Kidney (tissue), 14 donors: Measurements from ENCODE around the gene SART1. TPM values are rescaled to one million over a fixed set of nuclear protein-coding genes. Genes with fewer than 3 reads are reported as not detected.

ENCODE experiments used
- DNase-seq, 5 donors: peaks; one replicate each; pipeline ENCODE4 v3.0.0-alpha.2; 2013 to 2020
- FAIRE-seq: peaks from 2 replicates; lab custom pipeline; 2012; peaks lifted over from hg19 to GRCh38; lab: Jason Lieb, UNC
- H3K27ac ChIP-seq, 2 donors: one replicate each; pipeline ENCODE4 v1.7.0; 2013; ENCODE audit warnings: low read depth in 2 of 2, low read length in 2 of 2, inconsistent platforms in 1 of 2
- H3K27me3 ChIP-seq: one replicate; pipeline ENCODE4 v1.7.1; 2013; ENCODE audit warnings: low read length, inconsistent platforms; ENCODE audit not compliant: control insufficient read depth, insufficient read depth
- H3K36me3 ChIP-seq, 3 donors: one replicate each; pipeline versions ENCODE4 v1.7.0 to v1.7.1; 2013; ENCODE audit warnings: low read length in 3 of 3, control low read depth in 1 of 3, inconsistent platforms in 1 of 3; ENCODE audit not compliant: insufficient read depth in 3 of 3, control insufficient read depth in 2 of 3
- H3K4me1 ChIP-seq, 3 donors: one replicate each; pipeline versions ENCODE4 v1.7.0 to v1.7.1; 2013; ENCODE audit warnings: low read length in 3 of 3, inconsistent platforms in 1 of 3, low read depth in 1 of 3; ENCODE audit not compliant: control insufficient read depth in 2 of 3, insufficient read depth in 2 of 3
- H3K4me3 ChIP-seq, 3 donors: one replicate each; pipeline versions ENCODE4 v1.7.0 to v1.8.1; 2013; ENCODE audit warnings: low read length in 3 of 3, control low read depth in 1 of 3, inconsistent platforms in 1 of 3
- H3K9ac ChIP-seq, 3 donors: one replicate each; pipeline versions ENCODE4 v1.7.0 to v1.7.1; 2013; ENCODE audit warnings: low read length in 3 of 3, control low read depth in 1 of 3, inconsistent platforms in 1 of 3
- H3K9me3 ChIP-seq, 3 donors: one replicate each; pipeline versions ENCODE4 v1.7.0 to v1.7.1; 2013; ENCODE audit warnings: low read length in 3 of 3, control low read depth in 1 of 3, inconsistent platforms in 1 of 3; ENCODE audit not compliant: control insufficient read depth in 2 of 3, insufficient read depth in 1 of 3
- intact Hi-C: fragments of 100-400 bp; cut with DNase I; formaldehyde crosslinking; loops from one replicate; pipeline ENCODE4 v1.11.1; 2022
- polyA plus RNA-seq: library from polyadenylated mRNA; stranded (reverse); fragments of 350-450 nt; fragmentation: Illumina TruSeq; extraction: RNeasy Lipid Tissue Mini Kit (QIAGEN cat#74804); gene quantifications from one replicate; pipeline ENCODE4 v1.2.3, GENCODE V29; 2014; ENCODE audit warnings: low read depth, low replicate concordance; ENCODE audit not compliant: insufficient read depth
- total RNA-seq: library from RNA; stranded (reverse); fragmentation: NEBNext Ultra II Directional; extraction: Animal tissue kit (Norgen Biotek cat#: 25700); gene quantifications from one replicate; pipeline ENCODE4 v1.2.1, GENCODE V29; 2021
- TF ChIP-seq, protein P1 (sequence below): IDR thresholded peaks from 3 replicates; pipeline ENCODE4 v1.5.1; 2012; ENCODE audit warnings: mild to moderate bottlenecking, moderate library complexity, borderline replicate concordance; ENCODE audit not compliant: insufficient read depth; ENCODE audit errors: extremely low read depth
- donor health status: control.
- donor health status: control.
- donor health status: control.
- donor health status: control.
- donor health status: control.
- donor health status: DM: yes; HTN: yes; CAD: no.
- donor health status: Normal renal cell carcinoma (clear cell type).

SART1 gene
- total and polyA plus RNA-seq, 2 donors from 2014 or later: 48.6 to 48.7 TPM

DNA sequence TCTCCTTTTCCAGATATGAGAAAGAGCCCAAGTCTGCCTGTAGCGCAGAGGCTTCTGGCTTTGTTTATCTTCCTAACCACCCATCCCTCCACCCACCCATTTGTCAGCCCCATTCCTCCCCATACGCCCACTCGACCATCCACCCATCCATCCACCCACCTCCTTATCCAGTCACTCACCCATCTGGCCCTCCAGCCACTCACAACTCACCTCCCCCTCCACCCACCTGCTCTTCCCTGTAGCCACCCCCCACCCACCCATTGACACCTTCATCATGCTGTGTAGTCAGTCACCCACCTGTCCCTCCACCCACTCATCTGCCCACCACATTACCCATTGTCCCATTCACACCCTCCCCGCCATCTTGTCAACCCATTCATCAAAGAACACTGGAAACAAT, 55.8 kb downstream of the SART1 start:
- intact Hi-C loops: no loop called here

DNA sequence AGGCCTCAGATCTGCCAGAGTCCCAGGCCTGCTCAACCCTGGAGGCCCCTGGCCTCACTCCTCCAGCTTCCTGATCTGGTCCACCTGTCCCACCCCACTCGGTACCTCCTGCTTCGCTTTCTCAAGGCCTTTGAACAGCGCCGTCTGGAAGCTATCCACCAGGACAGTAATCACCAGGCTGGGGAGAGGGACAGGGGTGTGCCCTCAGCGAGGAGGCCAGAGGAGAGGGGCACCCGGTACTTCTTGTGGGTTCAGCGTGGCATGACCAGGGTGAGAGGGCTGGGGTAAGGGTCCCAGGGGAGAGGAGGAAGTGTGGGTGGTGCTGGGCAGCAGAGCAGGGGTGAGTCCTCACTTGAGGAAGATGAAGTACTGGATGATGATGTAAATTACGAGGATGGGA, 58.7 kb downstream of the SART1 start:
- DNase-seq (no peak), FAIRE-seq (no peak)
- H3K36me3 ChIP-seq: no peaks in the 10 kb centered on the region
- H3K27ac ChIP-seq: no peak overlapping the region
- no peaks in the 10 kb centered on the region for H3K9me3 ChIP-seq
- no peaks in the 10 kb centered on the region for H3K4me1 ChIP-seq
- H3K9ac ChIP-seq: no peak overlapping the region
- no peak overlapping the region for H3K4me3 ChIP-seq
- TF ChIP-seq, protein P1, sequence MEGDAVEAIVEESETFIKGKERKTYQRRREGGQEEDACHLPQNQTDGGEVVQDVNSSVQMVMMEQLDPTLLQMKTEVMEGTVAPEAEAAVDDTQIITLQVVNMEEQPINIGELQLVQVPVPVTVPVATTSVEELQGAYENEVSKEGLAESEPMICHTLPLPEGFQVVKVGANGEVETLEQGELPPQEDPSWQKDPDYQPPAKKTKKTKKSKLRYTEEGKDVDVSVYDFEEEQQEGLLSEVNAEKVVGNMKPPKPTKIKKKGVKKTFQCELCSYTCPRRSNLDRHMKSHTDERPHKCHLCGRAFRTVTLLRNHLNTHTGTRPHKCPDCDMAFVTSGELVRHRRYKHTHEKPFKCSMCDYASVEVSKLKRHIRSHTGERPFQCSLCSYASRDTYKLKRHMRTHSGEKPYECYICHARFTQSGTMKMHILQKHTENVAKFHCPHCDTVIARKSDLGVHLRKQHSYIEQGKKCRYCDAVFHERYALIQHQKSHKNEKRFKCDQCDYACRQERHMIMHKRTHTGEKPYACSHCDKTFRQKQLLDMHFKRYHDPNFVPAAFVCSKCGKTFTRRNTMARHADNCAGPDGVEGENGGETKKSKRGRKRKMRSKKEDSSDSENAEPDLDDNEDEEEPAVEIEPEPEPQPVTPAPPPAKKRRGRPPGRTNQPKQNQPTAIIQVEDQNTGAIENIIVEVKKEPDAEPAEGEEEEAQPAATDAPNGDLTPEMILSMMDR: no peak
- H3K27me3 ChIP-seq: no peaks in the 10 kb centered on the region
- intact Hi-C loops: no loop called here

More for the DNA sequence above, 55.8 kb downstream of the SART1 start:
- TF ChIP-seq, protein P1: no peak
- Histone ChIP-seq H3K4me3 (no peak overlapping the region), H3K4me1 (peaks cover 0 to 3% (median 0%) of the 10 kb centered on the region in 3 donors), H3K36me3 (no peaks in the 10 kb centered on the region), H3K9ac (no peak overlapping the region), H3K27me3 (peaks cover under 1% of the 10 kb centered on the region), H3K27ac (no peak overlapping the region), H3K9me3 (no peaks in the 10 kb centered on the region)
- FAIRE-seq (no peak), DNase-seq (peak in 1 of 5 donors; percentile 54)

- no peak for FAIRE-seq
- H3K4me1 ChIP-seq: no peaks in the 10 kb centered on the region
- H3K36me3 ChIP-seq: no peaks in the 10 kb centered on the region
- no peaks in the 10 kb centered on the region for H3K9me3 ChIP-seq
- no peak for DNase-seq
- intact Hi-C loops: no loop called here
- H3K9ac ChIP-seq: no peak overlapping the region
- TF ChIP-seq, protein P1: no peak
- no peaks in the 10 kb centered on the region for H3K27me3 ChIP-seq
- no peak overlapping the region for H3K27ac ChIP-seq
- no peak overlapping the region for H3K4me3 ChIP-seq
These were observed 59.3 kb downstream of the SART1 start for GRCh38 chr11:66020618-66021357.
